ENCODE measurements around the gene STXBP5. TPM values are rescaled to one million over a fixed set of nuclear protein-coding genes. Genes with fewer than 3 reads are reported as not detected.

STXBP5 gene
- 33.8 and 40.6 TPM in 2 replicates for total RNA-seq

GRCh38 chr6:147204060-147204785, at the start of gene STXBP5:
TSS of gene STXBP5 (plus strand) at chr6:147204417. CDS start at chr6:147204533, 116 bp downstream.

Small RNAs within 50 kb of the gene (small RNA-seq; reads per million reads assigned to genes)
- not detected for gene AL355365.1
